Tibial nerve (tissue), 4 donors: ENCODE measurements around the gene CHL1. TPM values are rescaled to one million over a fixed set of nuclear protein-coding genes. Genes with fewer than 3 reads are reported as not detected.

Experiments
- DNase-seq, 2 donors: peaks; one replicate each; pipeline ENCODE4 v3.0.0-alpha.2; 2019; ENCODE audit warnings: low spot score in 2 of 2
- H3K27ac ChIP-seq, 4 donors: fragments of 200-600 bp; sonication (generic) in 3 of 4; one replicate each; pipeline ENCODE4 v1.5.1; 2017 to 2019; ENCODE audit warnings: mild to moderate bottlenecking in 1 of 4
- H3K27me3 ChIP-seq, 2 donors: fragments of 200-600 bp; sonication (generic) in 1 of 2; one replicate each; pipeline versions ENCODE4 v1.5.1 to v1.6.0; 2017 to 2019
- H3K36me3 ChIP-seq, 3 donors: fragments of 200-600 bp; sonication (generic); one replicate each; pipeline ENCODE4 v1.5.1; 2018 to 2019
- H3K4me1 ChIP-seq, 4 donors: fragments of 200-600 bp; sonication (generic) in 3 of 4; one replicate each; pipeline ENCODE4 v1.5.1; 2017 to 2019
- H3K4me3 ChIP-seq, 4 donors: fragments of 200-600 bp; sonication (generic) in 3 of 4; one replicate each; pipeline ENCODE4 v1.5.1; 2017 to 2019; ENCODE audit warnings: mild to moderate bottlenecking in 1 of 4, moderate library complexity in 1 of 4
- H3K9me3 ChIP-seq, 4 donors: fragments of 200-600 bp; sonication (generic) in 3 of 4; one replicate each; pipeline ENCODE4 v1.5.1; 2017 to 2019
- EP300 ChIP-seq, 2 donors: sonication (generic); formaldehyde crosslinking; IDR thresholded peaks; one replicate each; pipeline ENCODE4 v1.6.1; 2017; ENCODE audit warnings: antibody characterized with exemption in 2 of 2, mild to moderate bottlenecking in 1 of 2
- POLR2A ChIP-seq, 2 donors: fragments of 450-650 bp; IDR thresholded peaks; one replicate each; pipeline ENCODE4 v1.6.1; 2017; ENCODE audit warnings: antibody characterized with exemption in 2 of 2, mild to moderate bottlenecking in 2 of 2, moderate library complexity in 2 of 2
- WGBS, 2 donors: methylation state at CpG; one replicate each; pipeline ENCODE4 v1.1.5; 2018; 5-methylcytosine and 5-hydroxymethylcytosine counted together
- total RNA-seq, 4 donors: library from RNA; depleted of rRNA; stranded (reverse); fragments of >200 nt; gene quantifications; one replicate each; pipeline ENCODE4 v1.1.0, GENCODE V29; 2016
- TF ChIP-seq, protein P1 (sequence below), 5 experiments: fragments of 200-600 bp in 3 of 5; fragments of 450-650 bp in 2 of 5; sonication (generic) in 3 of 5; IDR thresholded peaks; one replicate each; pipeline ENCODE4 v1.5.1; 2016 to 2019; ENCODE audit warnings: antibody characterized with exemption in 5 of 5, mild to moderate bottlenecking in 3 of 5, moderate library complexity in 2 of 5

Gene CHL1
- total RNA-seq, 4 donors from 2014 or later = 156 to 290 (median 235) TPM

DNA sequence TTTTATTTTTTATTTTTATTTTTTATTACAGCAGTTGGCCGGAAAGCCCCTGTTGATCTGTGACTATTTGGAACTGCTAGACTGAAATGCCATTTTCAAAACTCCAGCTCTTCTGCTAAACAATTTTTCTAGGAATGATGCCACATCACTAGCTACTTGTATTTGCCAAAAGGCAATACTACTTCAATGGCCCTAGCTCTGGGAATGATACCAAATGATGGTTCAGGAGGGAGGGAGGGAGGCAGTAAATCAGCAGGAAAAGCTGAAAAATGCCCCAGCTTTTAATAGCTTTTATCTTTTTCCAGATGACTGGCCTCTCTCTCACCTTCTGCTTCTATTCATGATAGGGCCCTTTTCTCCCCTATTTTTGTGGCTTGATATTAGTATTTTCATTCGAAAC lies 2.6 kb upstream of the CHL1 start:
- WGBS, 2 donors = 64 to 65% methylated on average over 2 of the region's 2 CpGs
- Histone ChIP-seq H3K4me1 (peaks cover 0 to 28% (median 11%) of the 10 kb centered on the region in 4 donors), H3K27ac (peak overlapping the region; percentile 30 to 91 (median 64)), H3K27me3 (peaks cover 0 to 14% of the 10 kb centered on the region in 2 donors), H3K36me3 (no peaks in the 10 kb centered on the region), H3K9me3 (no peaks in the 10 kb centered on the region), H3K4me3 (no peak overlapping the region)
- no peak for DNase-seq
- TF ChIP-seq EP300 (IDR thresholded peaks at IDR 0.05) (no peak), POLR2A (IDR thresholded peaks at IDR 0.05) (no peak)
- TF ChIP-seq, protein P1, sequence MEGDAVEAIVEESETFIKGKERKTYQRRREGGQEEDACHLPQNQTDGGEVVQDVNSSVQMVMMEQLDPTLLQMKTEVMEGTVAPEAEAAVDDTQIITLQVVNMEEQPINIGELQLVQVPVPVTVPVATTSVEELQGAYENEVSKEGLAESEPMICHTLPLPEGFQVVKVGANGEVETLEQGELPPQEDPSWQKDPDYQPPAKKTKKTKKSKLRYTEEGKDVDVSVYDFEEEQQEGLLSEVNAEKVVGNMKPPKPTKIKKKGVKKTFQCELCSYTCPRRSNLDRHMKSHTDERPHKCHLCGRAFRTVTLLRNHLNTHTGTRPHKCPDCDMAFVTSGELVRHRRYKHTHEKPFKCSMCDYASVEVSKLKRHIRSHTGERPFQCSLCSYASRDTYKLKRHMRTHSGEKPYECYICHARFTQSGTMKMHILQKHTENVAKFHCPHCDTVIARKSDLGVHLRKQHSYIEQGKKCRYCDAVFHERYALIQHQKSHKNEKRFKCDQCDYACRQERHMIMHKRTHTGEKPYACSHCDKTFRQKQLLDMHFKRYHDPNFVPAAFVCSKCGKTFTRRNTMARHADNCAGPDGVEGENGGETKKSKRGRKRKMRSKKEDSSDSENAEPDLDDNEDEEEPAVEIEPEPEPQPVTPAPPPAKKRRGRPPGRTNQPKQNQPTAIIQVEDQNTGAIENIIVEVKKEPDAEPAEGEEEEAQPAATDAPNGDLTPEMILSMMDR (IDR thresholded peaks at IDR 0.05) = no peak

DNA sequence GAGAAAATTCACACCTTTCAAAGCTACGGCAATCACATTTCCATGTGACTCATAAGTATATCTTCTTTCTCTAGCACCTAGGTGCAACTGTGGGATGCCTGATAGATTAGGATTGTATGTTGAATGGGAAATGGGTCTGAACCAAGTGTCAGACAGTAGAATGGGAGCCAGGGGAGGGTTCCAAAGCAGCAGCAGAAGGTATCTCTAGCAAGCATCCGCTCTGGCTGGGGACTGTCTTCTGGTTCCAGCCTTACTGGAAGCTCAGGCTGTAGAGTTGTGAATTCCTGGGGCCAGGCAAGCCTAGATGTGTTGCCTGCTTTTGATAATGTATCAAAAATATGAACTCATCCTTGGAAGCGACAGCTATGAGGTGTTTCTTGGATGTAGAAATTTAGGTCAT lies 2.1 kb upstream of the CHL1 start:
- WGBS, 2 donors = 82 to 84% methylated on average over 3 of the region's 3 CpGs
- H3K27me3 ChIP-seq = peaks cover 0 to 14% of the 10 kb centered on the region in 2 donors
- H3K4me3 ChIP-seq = no peak overlapping the region
- TF ChIP-seq EP300 (IDR thresholded peaks at IDR 0.05) (no peak), POLR2A (IDR thresholded peaks at IDR 0.05) (no peak)
- TF ChIP-seq, protein P1 (IDR thresholded peaks at IDR 0.05) = no peak
- peak overlapping the region; percentile 30 to 91 (median 64) for H3K27ac ChIP-seq
- H3K4me1 ChIP-seq = peaks cover 0 to 28% (median 11%) of the 10 kb centered on the region in 4 donors
- H3K9me3 ChIP-seq = no peaks in the 10 kb centered on the region
- H3K36me3 ChIP-seq = no peaks in the 10 kb centered on the region
- DNase-seq = no peak

DNA sequence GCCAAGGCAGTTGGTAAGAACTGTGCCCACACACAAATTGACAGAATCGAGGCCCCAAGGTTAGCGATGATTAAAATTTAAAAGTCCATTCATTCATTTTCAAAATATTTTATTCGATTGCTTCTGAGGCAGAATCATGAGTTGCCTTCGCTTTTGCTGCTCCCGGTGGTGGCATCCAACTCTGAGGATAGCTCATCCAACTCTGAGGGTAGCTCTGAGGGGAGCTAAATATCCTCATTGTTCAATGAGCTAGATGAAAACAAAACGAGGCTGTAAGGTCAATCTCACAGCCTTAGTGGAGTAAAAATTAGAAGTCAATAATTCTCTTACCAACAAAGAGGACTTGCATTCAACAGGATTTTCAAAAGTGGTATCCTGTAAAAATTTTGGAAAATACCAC lies 897 bp upstream of the CHL1 start:
- Histone ChIP-seq H3K4me1 (peaks cover 0 to 28% (median 11%) of the 10 kb centered on the region in 4 donors), H3K27ac (peak overlapping the region in 3 of 4 donors; percentile 72 to 91 (median 91)), H3K4me3 (peak overlapping the region; percentile 4 to 63 (median 58)), H3K27me3 (peaks cover 0 to 14% of the 10 kb centered on the region in 2 donors), H3K36me3 (no peaks in the 10 kb centered on the region), H3K9me3 (no peaks in the 10 kb centered on the region)
- 27 to 39% methylated on average over 6 of the region's 6 CpGs for WGBS, 2 donors
- TF ChIP-seq, protein P1 (IDR thresholded peaks at IDR 0.05) = no peak
- TF ChIP-seq POLR2A (IDR thresholded peaks at IDR 0.05) (no peak), EP300 (IDR thresholded peaks at IDR 0.05) (peak in 1 of 2 donors; percentile 26)
- no peak for DNase-seq

DNA sequence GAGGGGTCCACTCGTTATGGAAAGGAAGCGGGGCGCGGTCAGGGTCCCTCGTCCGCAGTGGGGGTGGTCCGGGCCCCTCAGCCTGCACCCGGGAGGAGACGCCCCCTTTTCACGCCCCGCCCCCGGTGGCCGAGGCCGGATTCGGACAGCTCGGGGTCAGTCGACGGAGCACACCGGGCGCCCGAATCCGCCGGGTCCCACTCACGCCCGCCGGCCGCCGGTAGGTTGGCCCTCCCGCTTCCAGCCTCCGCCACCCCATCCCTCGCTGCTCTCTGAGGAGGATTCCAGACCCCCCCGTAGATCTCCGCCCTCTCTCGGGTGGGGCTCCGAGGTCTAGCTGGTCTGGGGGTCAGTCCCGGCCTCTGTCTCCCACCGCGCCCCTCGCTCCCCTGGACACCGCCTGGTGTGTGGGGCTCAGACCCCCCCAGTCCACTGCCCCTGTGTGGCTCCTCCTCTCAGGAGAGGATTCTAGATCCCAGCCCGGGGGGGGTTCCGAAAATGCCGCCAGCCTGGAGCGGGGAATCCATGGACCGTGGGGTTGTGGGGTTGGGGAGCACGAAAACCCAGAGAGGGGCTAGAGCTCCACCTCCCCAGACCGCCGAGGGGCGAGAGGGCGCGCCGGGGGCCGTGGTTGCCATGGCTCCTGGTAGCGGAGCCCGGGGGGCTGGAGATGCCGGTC lies 725 bp downstream of the CHL1 start:
- no peak for DNase-seq
- Histone ChIP-seq H3K27me3 (peaks cover 0 to 14% of the 10 kb centered on the region in 2 donors), H3K36me3 (no peaks in the 10 kb centered on the region), H3K27ac (peak overlapping the region; percentile 72 to 91 (median 87)), H3K9me3 (no peaks in the 10 kb centered on the region), H3K4me3 (peak overlapping the region; percentile 55 to 76 (median 62)), H3K4me1 (peaks cover 0 to 28% (median 11%) of the 10 kb centered on the region in 4 donors)
- TF ChIP-seq EP300 (IDR thresholded peaks at IDR 0.05) (peak in 1 of 2 donors; percentile 40), POLR2A (IDR thresholded peaks at IDR 0.05) (peak in 1 of 2 donors; percentile 34)
- TF ChIP-seq, protein P1 (IDR thresholded peaks at IDR 0.05) = no peak
- WGBS, 2 donors = 0 to 1% methylated on average over 32 to 53 of the region's 56 CpGs

DNA sequence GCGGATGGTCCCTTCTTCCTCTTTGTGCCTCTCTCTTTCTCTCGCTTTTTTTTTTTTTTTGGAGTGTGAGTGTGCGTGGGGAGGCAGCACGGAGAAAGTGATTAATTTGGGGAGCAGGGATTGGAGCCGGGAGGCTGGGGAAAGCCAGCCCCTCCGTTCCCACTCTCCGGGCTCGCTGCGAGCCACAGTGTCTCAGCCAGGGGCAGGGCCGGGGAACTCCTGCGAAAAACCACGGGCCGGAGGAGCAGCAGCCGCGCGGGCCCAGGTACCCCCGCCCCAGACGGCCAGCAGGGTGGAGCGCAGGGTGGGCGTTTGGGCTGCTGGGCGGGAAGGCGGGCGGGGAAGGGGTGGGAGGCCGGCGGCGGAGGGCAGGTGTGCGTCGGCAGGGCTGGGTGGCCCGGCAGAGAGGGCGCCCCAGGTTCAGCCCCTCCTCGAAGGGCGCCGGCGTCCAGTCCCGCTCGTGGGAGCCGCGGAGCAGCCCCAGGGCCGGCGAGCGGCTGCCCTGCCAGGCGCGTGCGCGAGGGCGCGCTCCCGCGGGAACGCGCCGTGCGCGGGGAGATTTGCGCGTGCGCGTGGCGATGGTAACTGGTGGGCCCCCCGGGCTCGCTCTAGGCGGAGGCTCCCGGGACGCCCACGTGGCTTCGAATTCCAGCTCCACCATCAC lies 1.4 kb downstream of the CHL1 start:
- Histone ChIP-seq H3K9me3 (no peaks in the 10 kb centered on the region), H3K27ac (peak overlapping the region; percentile 72 to 91 (median 87)), H3K27me3 (peaks cover 0 to 14% of the 10 kb centered on the region in 2 donors), H3K4me1 (peaks cover 0 to 28% (median 11%) of the 10 kb centered on the region in 4 donors), H3K36me3 (no peaks in the 10 kb centered on the region), H3K4me3 (peak overlapping the region; percentile 55 to 76 (median 62))
- WGBS, 2 donors = 1 to 2% methylated on average over 24 to 44 of the region's 66 CpGs
- TF ChIP-seq POLR2A (IDR thresholded peaks at IDR 0.05) (no peak), EP300 (IDR thresholded peaks at IDR 0.05) (no peak)
- TF ChIP-seq, protein P1 (IDR thresholded peaks at IDR 0.05) = no peak
- no peak for DNase-seq
